Endothelial cell of umbilical vein (primary cell): ENCODE data around the gene CCDC121. TPM values are rescaled to one million over a fixed set of nuclear protein-coding genes. Genes with fewer than 3 reads are reported as not detected.

Experiments used
- BruUV-seq: library from RNA; stranded (reverse); fragments of 400-500 nt; replicated peaks from 2 replicates; lab custom pipeline; 2021; lab: Mats Ljungman, UMichigan
- CTCF ChIA-PET: fragments of 300-600, 350-600 bp; sonication (Branson Sonifier 250); formaldehyde crosslinking; loops from one replicate; lab custom pipeline; 2021; ENCODE audit warnings: antibody characterized with exemption, inconsistent platforms; lab: Charles Lee
- POLR2A ChIA-PET: fragments of 300-600, 350-600 bp; sonication (Branson Sonifier 250); formaldehyde crosslinking; loops from one replicate; lab custom pipeline; 2021; ENCODE audit warnings: antibody characterized with exemption, inconsistent platforms; lab: Charles Lee
- DNase-seq: peaks from one replicate; pipeline ENCODE4 v3.0.0-alpha.2; 2011; ENCODE audit warnings: low read depth, low spot score
- FAIRE-seq: peaks from 2 replicates; lab custom pipeline; 2011; peaks lifted over from hg19 to GRCh38; lab: Jason Lieb, UNC
- H2AFZ ChIP-seq: 2 replicates; pipeline ENCODE4 v1.6.0; 2012; ENCODE audit warnings: low read depth, low read length, control low read depth, inconsistent platforms
- H3K27ac ChIP-seq: 2 replicates; pipeline ENCODE4 v1.5.1; 2011; ENCODE audit warnings: low read depth, mild to moderate bottlenecking, control low read depth, low read length, moderate library complexity; ENCODE audit not compliant: insufficient read depth
- H3K27me3 ChIP-seq, 2 experiments: 2 replicates each; pipeline versions ENCODE4 v1.6.0 to v1.6.1; 2011; ENCODE audit warnings: low read length in 2 of 2, mixed read lengths in 1 of 2; ENCODE audit not compliant: control insufficient read depth in 2 of 2, insufficient read depth in 2 of 2
- H3K36me3 ChIP-seq, 2 experiments: 2 replicates in 1 of 2; 3 replicates in 1 of 2; pipeline ENCODE4 v1.5.1; 2011; ENCODE audit warnings: low read length in 2 of 2, mild to moderate bottlenecking in 1 of 2, moderate library complexity in 1 of 2; ENCODE audit not compliant: control insufficient read depth in 2 of 2, insufficient read depth in 2 of 2; ENCODE audit errors: extremely low read depth in 1 of 2
- H3K4me1 ChIP-seq: 3 replicates; pipeline ENCODE4 v1.5.1; 2011; ENCODE audit warnings: mild to moderate bottlenecking, low read length; ENCODE audit not compliant: control insufficient read depth, insufficient read depth; ENCODE audit errors: extremely low read depth
- H3K4me2 ChIP-seq: 2 replicates; pipeline ENCODE4 v1.6.1; 2011; ENCODE audit warnings: low read length, control low read depth, mixed read lengths; ENCODE audit not compliant: insufficient read depth
- H3K4me3 ChIP-seq, 3 experiments: fragments of 200-600 bp in 1 of 3; sonication (generic), shearing (Covaris generic) in 1 of 3; replicated peaks in 1 of 3; 2 replicates each; pipeline ENCODE4 v1.5.1; 2011 to 2016; ENCODE audit warnings: control low read depth in 3 of 3, low read length in 3 of 3, mild to moderate bottlenecking in 2 of 3, inconsistent platforms in 1 of 3, low read depth in 1 of 3, moderate library complexity in 1 of 3; ENCODE audit not compliant: insufficient read depth in 1 of 3
- H3K79me2 ChIP-seq: 2 replicates; pipeline ENCODE4 v1.6.0; 2012; ENCODE audit warnings: low read length, inconsistent platforms; ENCODE audit not compliant: control insufficient read depth, insufficient read depth
- H3K9ac ChIP-seq: replicated peaks from 2 replicates; pipeline ENCODE3; 2011; ENCODE audit warnings: low read length, control low read depth; ENCODE audit not compliant: insufficient read depth; ENCODE audit errors: extremely low read depth
- H3K9me1 ChIP-seq: replicated peaks from 3 replicates; pipeline ENCODE4 v1.6.0; 2011; ENCODE audit warnings: mild to moderate bottlenecking, low read length; ENCODE audit not compliant: control insufficient read depth, insufficient read depth; ENCODE audit errors: extremely low read depth
- H3K9me3 ChIP-seq: replicated peaks from 2 replicates; pipeline ENCODE4 v1.5.1; 2012; ENCODE audit warnings: low read length, inconsistent platforms; ENCODE audit not compliant: control insufficient read depth, insufficient read depth
- H4K20me1 ChIP-seq: replicated peaks from 2 replicates; pipeline ENCODE3; 2011; ENCODE audit warnings: mild to moderate bottlenecking, low read length; ENCODE audit not compliant: control insufficient read depth, insufficient read depth; ENCODE audit errors: extremely low read depth
- CTCF ChIP-seq, 2 donors: IDR thresholded peaks; 1 replicate in 1 of 2; 2 replicates in 1 of 2; pipeline ENCODE4 v1.5.1; 2011; ENCODE audit warnings: low read length in 2 of 2, mild to moderate bottlenecking in 2 of 2, moderate library complexity in 2 of 2, control low read depth in 1 of 2, inconsistent platforms in 1 of 2, low read depth in 1 of 2; ENCODE audit not compliant: insufficient read depth in 1 of 2; ENCODE audit errors: extremely low read depth in 1 of 2
- EZH2 ChIP-seq: IDR thresholded peaks from 2 replicates; pipeline ENCODE4 v1.6.1; 2012; ENCODE audit warnings: borderline replicate concordance, low read depth, mild to moderate bottlenecking, moderate library complexity, low read length, inconsistent platforms; ENCODE audit not compliant: severe bottlenecking
- FOS ChIP-seq: IDR thresholded peaks from 2 replicates; pipeline ENCODE4 v1.6.1; 2011; ENCODE audit warnings: mild to moderate bottlenecking, low read length, moderate library complexity, borderline replicate concordance; ENCODE audit not compliant: insufficient read depth
- GATA2 ChIP-seq: IDR thresholded peaks from 2 replicates; pipeline ENCODE4 v1.7.0; 2011; ENCODE audit warnings: low read depth, mild to moderate bottlenecking, moderate library complexity, mixed read lengths, low read length; ENCODE audit not compliant: insufficient read length, insufficient read depth
- MAX ChIP-seq: IDR thresholded peaks from 2 replicates; pipeline ENCODE4 v1.6.1; 2011; ENCODE audit not compliant: insufficient read depth, insufficient read length
- MYC ChIP-seq: IDR thresholded peaks from one replicate; pipeline ENCODE4 v1.6.1; 2011; ENCODE audit warnings: mild to moderate bottlenecking, low read depth, low read length
- POLR2A ChIP-seq: IDR thresholded peaks from 2 replicates; pipeline ENCODE4 v1.6.1; 2012; ENCODE audit warnings: low read depth, mild to moderate bottlenecking, control low read depth, low read length
- POLR2AphosphoS5 ChIP-seq: IDR thresholded peaks from 2 replicates; pipeline ENCODE4 v1.6.1; 2012; ENCODE audit warnings: low read depth, mild to moderate bottlenecking, control low read depth, low read length, moderate library complexity; ENCODE audit not compliant: insufficient read depth
- dilution Hi-C: fragments of 300-500 bp; cut with MboI; formaldehyde crosslinking; loops from one replicate; pipeline ENCODE4 v1.15.0; 2019; ENCODE audit warnings: low sequenced_read_pairs; ENCODE audit not compliant: extremely low pct_ligation_motif_present
- intact Hi-C: fragments of 100-400 bp; cut with micrococcal nuclease; formaldehyde crosslinking; loops from one replicate; pipeline ENCODE4 v1.10.0; 2022
- polyA plus RNA-seq, 4 experiments: library from polyadenylated mRNA; depleted of rRNA in 3 of 4; stranded (reverse) in 3 of 4; unstranded in 1 of 4; fragments of >200 nt; gene quantifications; 2 replicates each; pipeline versions ENCODE4 v1.2.1 to v1.2.3, GENCODE V29; 2011 to 2012; ENCODE audit warnings: missing spikeins in 1 of 4
- total RNA-seq: library from RNA; stranded (reverse); gene quantifications from 2 replicates; pipeline ENCODE4 v1.2.3, GENCODE V29; 2021

The CCDC121 gene
- total and polyA plus RNA-seq, 2 donors (not counting 3 experiments of a cell fraction or from before 2014, with no cell fraction given), result 0.92 to 3.3 TPM

GRCh38 chr2:27671235-27671634, 42.4 kb upstream of the CCDC121 start:
- intact Hi-C loops (no loop called here), dilution Hi-C loops (no loop called here)
- no peak for FAIRE-seq
- no TSS peak for BruUV-seq
- ChIA-PET CTCF (interaction anchor here (0.7 to 1.7 kb wide), 2 partner anchors 12 to 1033 kb away, joined by 4 to 6 read pairs; no protein-coding TSS in a partner anchor), POLR2A (no interaction called here)
- Histone ChIP-seq H3K4me3 (no peak overlapping the region), H3K27ac (no peak overlapping the region), H3K9ac (no peak overlapping the region), H2AFZ (no peak overlapping the region), H3K79me2 (no peaks in the 10 kb centered on the region), H3K4me1 (peaks cover 15% of the 10 kb centered on the region), H3K4me2 (no peak overlapping the region), H3K27me3 (no peaks in the 10 kb centered on the region), H4K20me1 (no peaks in the 10 kb centered on the region), H3K9me3 (no peaks in the 10 kb centered on the region), H3K9me1 (no peaks in the 10 kb centered on the region), H3K36me3 (peaks cover 2 to 6% of the 10 kb centered on the region in 2 experiments)
- TF ChIP-seq FOS, result no peak
- no peak for TF ChIP-seq POLR2AphosphoS5
- TF ChIP-seq EZH2, result no peak
- no peak for TF ChIP-seq POLR2A
- no peak for TF ChIP-seq MYC
- TF ChIP-seq MAX, result no peak
- TF ChIP-seq GATA2, result no peak
- TF ChIP-seq CTCF (IDR thresholded peaks at IDR 0.05; ENCODE audit: extremely low read depth in 1 of 2, insufficient read depth in 1 of 2, low read depth in 1 of 2, low read length in 2 of 2), result no peak
- DNase-seq, result no peak
